NCI-H1417 (cell line): ENCODE data around the gene KLRG1.

Experiments
- DNase-seq, 3 experiments: peaks; one replicate each; lab custom pipeline; 2025; lab: John Stamatoyannopoulos, UW

The KLRG1 gene

GRCh38 chr12:8987163-8987562, 2.2 kb upstream of the KLRG1 start:
- no peak for DNase-seq

GRCh38 chr12:8987685-8988084, 1.7 kb upstream of the KLRG1 start:
- no peak for DNase-seq

- DNase-seq: no peak
These were observed 2.3 kb downstream of the KLRG1 start for GRCh38 chr12:8991371-8992345.

- DNase-seq: no peak
These were observed 4.5 kb downstream of the KLRG1 start for GRCh38 chr12:8993827-8994226.

GRCh38 chr12:8995021-8995775, 5.9 kb downstream of the KLRG1 start:
- no peak for DNase-seq

- no peak for DNase-seq
These were observed 7.5 kb downstream of the KLRG1 start for GRCh38 chr12:8996682-8997405.

- DNase-seq: no peak
These were observed 11.9 kb downstream of the KLRG1 start for GRCh38 chr12:9001233-9001632.

GRCh38 chr12:9002335-9002734, 13.0 kb downstream of the KLRG1 start:
- no peak for DNase-seq

- DNase-seq: no peak
These were observed 33.2 kb downstream of the KLRG1 start for GRCh38 chr12:9022592-9022991.

- DNase-seq: no peak
These were observed 35.2 kb downstream of the KLRG1 start for GRCh38 chr12:9024512-9024911.

GRCh38 chr12:9027161-9028059, 38.1 kb downstream of the KLRG1 start:
- DNase-seq: no peak

GRCh38 chr12:9030776-9031175, 41.4 kb downstream of the KLRG1 start:
- DNase-seq: no peak

GRCh38 chr12:9032202-9032964, 43.0 kb downstream of the KLRG1 start:
- DNase-seq: no peak

- DNase-seq: no peak
These were observed 44.0 kb downstream of the KLRG1 start for GRCh38 chr12:9033265-9033887.

- DNase-seq: no peak
These were observed 44.7 kb downstream of the KLRG1 start for GRCh38 chr12:9034095-9034494.

GRCh38 chr12:9036227-9036626, 46.9 kb downstream of the KLRG1 start:
- DNase-seq: no peak

- no peak for DNase-seq
These were observed 48.1 kb downstream of the KLRG1 start for GRCh38 chr12:9037431-9037830.

- DNase-seq: peak; percentile 24 to 81 (median 41)
These were observed 50.1 kb downstream of the KLRG1 start for GRCh38 chr12:9039397-9039977.

GRCh38 chr12:9040484-9041186, 51.3 kb downstream of the KLRG1 start:
- no peak for DNase-seq
